Measurements from ENCODE around the gene P2RX7. TPM values are rescaled to one million over a fixed set of nuclear protein-coding genes. Genes with fewer than 3 reads are reported as not detected.
"Not testable (repeated sequence)": the region's sequence is repeated elsewhere in the genome, so short reads cannot be mapped to it uniquely, and the experiment has no call there.

The P2RX7 gene
- total RNA-seq, 1 donor from 2014 or later = 0.82 TPM

- Mint-ChIP-seq H3K36me3 (ENCODE audit: low read depth, unreplicated experiment) (no peaks in the 10 kb centered on the region), H3K4me3 (ENCODE audit: unreplicated experiment) (no peak overlapping the region), H3K4me1 (ENCODE audit: unreplicated experiment) (no peaks in the 10 kb centered on the region), H3K9me3 (ENCODE audit: unreplicated experiment) (no peaks in the 10 kb centered on the region), H3K27me3 (ENCODE audit: unreplicated experiment) (no peaks in the 10 kb centered on the region), H3K27ac (ENCODE audit: unreplicated experiment) (no peak overlapping the region)
- TF ChIP-seq, protein P1, sequence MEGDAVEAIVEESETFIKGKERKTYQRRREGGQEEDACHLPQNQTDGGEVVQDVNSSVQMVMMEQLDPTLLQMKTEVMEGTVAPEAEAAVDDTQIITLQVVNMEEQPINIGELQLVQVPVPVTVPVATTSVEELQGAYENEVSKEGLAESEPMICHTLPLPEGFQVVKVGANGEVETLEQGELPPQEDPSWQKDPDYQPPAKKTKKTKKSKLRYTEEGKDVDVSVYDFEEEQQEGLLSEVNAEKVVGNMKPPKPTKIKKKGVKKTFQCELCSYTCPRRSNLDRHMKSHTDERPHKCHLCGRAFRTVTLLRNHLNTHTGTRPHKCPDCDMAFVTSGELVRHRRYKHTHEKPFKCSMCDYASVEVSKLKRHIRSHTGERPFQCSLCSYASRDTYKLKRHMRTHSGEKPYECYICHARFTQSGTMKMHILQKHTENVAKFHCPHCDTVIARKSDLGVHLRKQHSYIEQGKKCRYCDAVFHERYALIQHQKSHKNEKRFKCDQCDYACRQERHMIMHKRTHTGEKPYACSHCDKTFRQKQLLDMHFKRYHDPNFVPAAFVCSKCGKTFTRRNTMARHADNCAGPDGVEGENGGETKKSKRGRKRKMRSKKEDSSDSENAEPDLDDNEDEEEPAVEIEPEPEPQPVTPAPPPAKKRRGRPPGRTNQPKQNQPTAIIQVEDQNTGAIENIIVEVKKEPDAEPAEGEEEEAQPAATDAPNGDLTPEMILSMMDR (IDR thresholded peaks at IDR 0.05; ENCODE audit: unreplicated experiment) = no peak
- no peak for DNase-seq (ENCODE audit: low spot score)
Measured at GRCh38 chr12:121162384-121162783, 29.7 kb downstream of the P2RX7 start.

DNA sequence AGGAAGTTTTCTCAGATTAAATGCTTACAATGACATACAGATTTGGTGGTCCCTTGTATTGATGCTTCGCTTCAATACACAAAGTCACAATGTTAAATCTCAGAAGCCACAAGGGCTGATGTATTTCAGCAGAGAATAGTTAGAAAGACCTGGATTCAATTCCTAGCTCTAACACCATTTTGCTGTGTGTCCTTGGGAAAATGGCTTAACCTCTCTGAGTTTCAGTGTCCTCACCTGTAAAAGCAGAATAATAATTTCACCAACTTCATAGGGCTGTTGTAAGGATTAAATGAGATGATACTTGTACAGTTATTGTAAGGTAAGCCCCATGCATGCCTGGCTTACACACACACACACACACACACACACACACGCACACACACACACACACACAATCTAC, 30.3 kb downstream of the P2RX7 start:
- DNase-seq (ENCODE audit: low spot score) = no peak
- no peaks in the 10 kb centered on the region for H3K27me3 Mint-ChIP-seq (ENCODE audit: unreplicated experiment)
- H3K9me3 Mint-ChIP-seq (ENCODE audit: unreplicated experiment) = no peaks in the 10 kb centered on the region
- no peak overlapping the region for H3K4me3 Mint-ChIP-seq (ENCODE audit: unreplicated experiment)
- H3K27ac Mint-ChIP-seq (ENCODE audit: unreplicated experiment) = no peak overlapping the region
- no peaks in the 10 kb centered on the region for H3K4me1 Mint-ChIP-seq (ENCODE audit: unreplicated experiment)
- H3K36me3 Mint-ChIP-seq (ENCODE audit: low read depth, unreplicated experiment) = no peaks in the 10 kb centered on the region
- TF ChIP-seq, protein P1 (IDR thresholded peaks at IDR 0.05; ENCODE audit: unreplicated experiment) = no peak

DNA sequence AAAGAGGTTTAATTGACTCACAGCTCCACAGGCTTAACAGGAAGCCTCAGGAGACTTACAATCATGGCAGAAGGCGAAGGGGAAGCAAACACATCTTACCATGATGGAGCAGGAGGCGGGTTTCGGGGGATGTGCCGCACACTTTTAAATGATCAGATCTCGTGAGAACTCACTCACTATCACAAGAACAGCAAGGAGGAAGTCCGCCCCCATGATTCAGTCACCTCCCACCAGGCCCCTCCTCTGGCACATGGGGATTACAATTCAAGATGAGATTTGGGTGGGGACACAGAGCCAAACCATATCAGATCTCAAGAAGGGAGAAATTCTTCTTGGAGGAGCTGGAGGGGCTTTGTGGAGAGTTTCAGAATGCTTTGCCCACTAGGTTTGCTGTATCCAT, 32.2 kb downstream of the P2RX7 start:
- not testable (repeated sequence) for H3K4me3 Mint-ChIP-seq (ENCODE audit: unreplicated experiment); H3K4me1 Mint-ChIP-seq (ENCODE audit: unreplicated experiment); DNase-seq (ENCODE audit: low spot score); H3K9me3 Mint-ChIP-seq (ENCODE audit: unreplicated experiment); H3K27ac Mint-ChIP-seq (ENCODE audit: unreplicated experiment); H3K36me3 Mint-ChIP-seq (ENCODE audit: low read depth, unreplicated experiment); H3K27me3 Mint-ChIP-seq (ENCODE audit: unreplicated experiment)

GRCh38 chr12:121165316-121165715, 32.6 kb downstream of the P2RX7 start:
- no peak overlapping the region for H3K4me3 Mint-ChIP-seq (ENCODE audit: unreplicated experiment)
- TF ChIP-seq, protein P1 (IDR thresholded peaks at IDR 0.05; ENCODE audit: unreplicated experiment) = no peak
- no peak for DNase-seq (ENCODE audit: low spot score)
- no peaks in the 10 kb centered on the region for H3K27me3 Mint-ChIP-seq (ENCODE audit: unreplicated experiment)
- no peak overlapping the region for H3K27ac Mint-ChIP-seq (ENCODE audit: unreplicated experiment)
- H3K4me1 Mint-ChIP-seq (ENCODE audit: unreplicated experiment) = no peaks in the 10 kb centered on the region
- no peaks in the 10 kb centered on the region for H3K9me3 Mint-ChIP-seq (ENCODE audit: unreplicated experiment)
- H3K36me3 Mint-ChIP-seq (ENCODE audit: low read depth, unreplicated experiment) = no peaks in the 10 kb centered on the region

DNA sequence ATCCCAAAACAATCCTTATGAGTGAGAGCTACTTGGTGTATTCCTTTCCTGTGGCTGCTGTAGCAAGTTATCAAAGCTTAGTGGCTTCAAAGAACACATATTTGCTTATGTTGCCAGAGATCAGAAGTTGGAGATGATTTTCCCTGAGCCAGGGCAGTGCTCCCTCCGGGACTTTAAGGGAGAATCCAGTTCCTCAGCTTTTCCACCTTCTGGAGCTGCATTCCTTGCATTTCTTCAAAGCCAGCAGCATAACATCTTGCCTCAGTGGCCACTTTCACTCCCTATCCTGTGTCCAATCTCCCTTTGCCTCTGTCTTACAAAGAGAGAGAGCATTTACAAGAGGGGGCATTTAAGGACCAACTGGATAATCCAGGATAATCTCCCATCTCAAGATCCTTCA, 33.7 kb downstream of the P2RX7 start:
- no peaks in the 10 kb centered on the region for H3K27me3 Mint-ChIP-seq (ENCODE audit: unreplicated experiment)
- no peaks in the 10 kb centered on the region for H3K4me1 Mint-ChIP-seq (ENCODE audit: unreplicated experiment)
- H3K36me3 Mint-ChIP-seq (ENCODE audit: low read depth, unreplicated experiment) = no peaks in the 10 kb centered on the region
- no peak overlapping the region for H3K27ac Mint-ChIP-seq (ENCODE audit: unreplicated experiment)
- TF ChIP-seq, protein P1 (IDR thresholded peaks at IDR 0.05; ENCODE audit: unreplicated experiment) = no peak
- H3K9me3 Mint-ChIP-seq (ENCODE audit: unreplicated experiment) = no peaks in the 10 kb centered on the region
- no peak for DNase-seq (ENCODE audit: low spot score)
- no peak overlapping the region for H3K4me3 Mint-ChIP-seq (ENCODE audit: unreplicated experiment)
